ENCODE measurements around the gene HNRNPF. TPM values are rescaled to one million over a fixed set of nuclear protein-coding genes. Genes with fewer than 3 reads are reported as not detected.
A peak's percentile ranks its signal among the peaks of the same experiment; 100 is the strongest.
"Not testable (repeated sequence)": the region's sequence is repeated elsewhere in the genome, so short reads cannot be mapped to it uniquely, and the experiment has no call there.

The HNRNPF gene
- total and polyA plus RNA-seq, 4 donors = 64.5 to 150 (median 113) TPM

DNA sequence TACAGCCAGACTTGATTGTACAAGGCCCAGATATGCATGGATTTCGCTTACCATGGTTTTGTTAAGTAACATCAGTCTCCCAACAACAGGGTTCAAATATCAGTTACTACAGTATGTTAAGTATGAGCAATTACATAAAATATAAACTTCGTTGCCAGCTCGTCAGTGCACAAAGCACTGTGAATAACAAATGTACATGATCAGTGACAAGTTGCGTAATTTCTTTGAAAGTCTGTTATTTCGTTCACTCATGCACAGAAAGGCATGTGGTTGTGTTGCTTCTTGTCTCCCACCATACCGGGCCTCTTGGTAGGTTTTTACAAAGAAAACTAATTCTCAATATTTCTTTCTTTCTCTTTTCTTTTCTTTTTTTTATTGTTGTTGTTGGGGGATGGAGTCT, 15.4 kb upstream of the HNRNPF start:
- WGBS = 87% methylated on average over 6 of the region's 6 CpGs
- no peak for DNase-seq (ENCODE audit: low spot score)
- peaks cover 3 to 22% (median 6%) of the 10 kb centered on the region in 4 donors for H3K4me1 ChIP-seq (ENCODE audit: control insufficient read depth in 4 of 4, insufficient read depth in 4 of 4, low read length in 3 of 4)

DNA sequence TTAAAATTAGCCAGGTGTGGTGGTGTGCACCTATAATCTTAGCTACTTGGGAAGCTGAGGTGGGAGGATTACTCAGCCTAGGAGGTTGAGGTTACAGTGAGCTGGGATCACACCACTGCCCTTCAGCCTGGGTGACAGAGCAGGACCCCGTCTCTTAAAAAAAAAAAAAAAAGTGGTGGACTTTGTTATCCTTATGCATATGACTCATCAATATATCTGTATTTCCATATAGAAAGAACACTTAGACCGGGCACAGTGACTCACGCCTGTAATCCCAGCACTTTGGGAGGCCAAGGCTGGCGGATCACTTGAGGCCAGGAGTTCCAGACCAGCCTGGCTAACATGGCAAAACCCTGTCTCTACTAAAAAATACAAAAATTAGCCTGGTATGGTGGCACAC, 13.0 kb upstream of the HNRNPF start:
- 97% methylated on average over 4 of the region's 4 CpGs for WGBS
- not testable (repeated sequence) for H3K9ac ChIP-seq (ENCODE audit: low read depth in 1 of 2, low read length in 2 of 2); H3K27me3 ChIP-seq (ENCODE audit: control insufficient read depth in 4 of 4, insufficient read depth in 4 of 4, low read length in 3 of 4)

More for the DNA sequence above, 15.4 kb upstream of the HNRNPF start:
- TF ChIP-seq GABPA (IDR thresholded peaks at IDR 0.05 in 1 of 2, conservative IDR thresholded peaks at IDR 0.05 in 1 of 2) (no peak), RXRA (IDR thresholded peaks at IDR 0.05) (no peak), JUND (IDR thresholded peaks at IDR 0.05) (no peak), FOXA1 (IDR thresholded peaks at IDR 0.05) (no peak), SP1 (IDR thresholded peaks at IDR 0.05) (no peak), HNF4A (conservative IDR thresholded peaks at IDR 0.05) (no peak), RAD21 (IDR thresholded peaks at IDR 0.05) (no peak), EGR1 (IDR thresholded peaks at IDR 0.05; ENCODE audit: low read depth in 2 of 2) (no peak)
- TF ChIP-seq, protein P1, sequence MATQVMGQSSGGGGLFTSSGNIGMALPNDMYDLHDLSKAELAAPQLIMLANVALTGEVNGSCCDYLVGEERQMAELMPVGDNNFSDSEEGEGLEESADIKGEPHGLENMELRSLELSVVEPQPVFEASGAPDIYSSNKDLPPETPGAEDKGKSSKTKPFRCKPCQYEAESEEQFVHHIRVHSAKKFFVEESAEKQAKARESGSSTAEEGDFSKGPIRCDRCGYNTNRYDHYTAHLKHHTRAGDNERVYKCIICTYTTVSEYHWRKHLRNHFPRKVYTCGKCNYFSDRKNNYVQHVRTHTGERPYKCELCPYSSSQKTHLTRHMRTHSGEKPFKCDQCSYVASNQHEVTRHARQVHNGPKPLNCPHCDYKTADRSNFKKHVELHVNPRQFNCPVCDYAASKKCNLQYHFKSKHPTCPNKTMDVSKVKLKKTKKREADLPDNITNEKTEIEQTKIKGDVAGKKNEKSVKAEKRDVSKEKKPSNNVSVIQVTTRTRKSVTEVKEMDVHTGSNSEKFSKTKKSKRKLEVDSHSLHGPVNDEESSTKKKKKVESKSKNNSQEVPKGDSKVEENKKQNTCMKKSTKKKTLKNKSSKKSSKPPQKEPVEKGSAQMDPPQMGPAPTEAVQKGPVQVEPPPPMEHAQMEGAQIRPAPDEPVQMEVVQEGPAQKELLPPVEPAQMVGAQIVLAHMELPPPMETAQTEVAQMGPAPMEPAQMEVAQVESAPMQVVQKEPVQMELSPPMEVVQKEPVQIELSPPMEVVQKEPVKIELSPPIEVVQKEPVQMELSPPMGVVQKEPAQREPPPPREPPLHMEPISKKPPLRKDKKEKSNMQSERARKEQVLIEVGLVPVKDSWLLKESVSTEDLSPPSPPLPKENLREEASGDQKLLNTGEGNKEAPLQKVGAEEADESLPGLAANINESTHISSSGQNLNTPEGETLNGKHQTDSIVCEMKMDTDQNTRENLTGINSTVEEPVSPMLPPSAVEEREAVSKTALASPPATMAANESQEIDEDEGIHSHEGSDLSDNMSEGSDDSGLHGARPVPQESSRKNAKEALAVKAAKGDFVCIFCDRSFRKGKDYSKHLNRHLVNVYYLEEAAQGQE (IDR thresholded peaks at IDR 0.05) = no peak
- TF ChIP-seq, protein P2, sequence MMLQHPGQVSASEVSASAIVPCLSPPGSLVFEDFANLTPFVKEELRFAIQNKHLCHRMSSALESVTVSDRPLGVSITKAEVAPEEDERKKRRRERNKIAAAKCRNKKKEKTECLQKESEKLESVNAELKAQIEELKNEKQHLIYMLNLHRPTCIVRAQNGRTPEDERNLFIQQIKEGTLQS (IDR thresholded peaks at IDR 0.05) = no peak
- Histone ChIP-seq H3K9ac (ENCODE audit: low read depth in 1 of 2, low read length in 2 of 2) (no peak overlapping the region), H3K27me3 (ENCODE audit: control insufficient read depth in 4 of 4, insufficient read depth in 4 of 4, low read length in 3 of 4) (no peaks in the 10 kb centered on the region), H3K9me3 (ENCODE audit: control insufficient read depth in 4 of 4, low read length in 3 of 4) (no peaks in the 10 kb centered on the region), H3K4me3 (ENCODE audit: low read depth in 1 of 3, low read length in 3 of 3) (no peak overlapping the region), H3K36me3 (ENCODE audit: control insufficient read depth in 4 of 4, insufficient read depth in 3 of 4, low read depth in 1 of 4, low read length in 3 of 4) (no peaks in the 10 kb centered on the region), H3K27ac (ENCODE audit: low read depth in 1 of 2, low read length in 2 of 2) (no peak overlapping the region)

DNA sequence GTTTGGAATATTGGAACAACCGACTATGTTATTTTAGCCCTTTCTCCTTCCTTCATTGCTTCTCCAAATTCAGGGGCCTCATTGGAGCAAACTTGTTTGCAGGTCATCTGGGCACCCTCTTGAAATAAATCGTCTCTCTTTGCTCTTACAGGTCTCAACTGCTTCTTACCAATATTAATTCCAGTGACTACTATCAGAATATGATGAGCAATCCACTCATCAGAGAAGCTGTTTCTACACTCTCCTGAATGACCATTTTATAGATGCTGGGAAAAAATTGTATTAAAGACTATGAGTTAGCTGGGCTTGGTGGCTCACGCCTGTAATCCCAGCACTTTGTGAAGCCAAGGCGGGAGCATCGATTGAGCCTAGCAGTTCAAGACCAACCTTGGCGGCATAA, 12.5 kb upstream of the HNRNPF start:
- no peak for DNase-seq (ENCODE audit: low spot score)
- no peaks in the 10 kb centered on the region for H3K36me3 ChIP-seq (ENCODE audit: control insufficient read depth in 4 of 4, insufficient read depth in 3 of 4, low read depth in 1 of 4, low read length in 3 of 4)
- H3K9ac ChIP-seq (ENCODE audit: low read depth in 1 of 2, low read length in 2 of 2) = peak overlapping the region in 1 of 2 donors; percentile 13
- H3K27ac ChIP-seq (ENCODE audit: low read depth in 1 of 2, low read length in 2 of 2) = peak overlapping the region; percentile 90 to 95
- H3K4me1 ChIP-seq (ENCODE audit: control insufficient read depth in 4 of 4, insufficient read depth in 4 of 4, low read length in 3 of 4) = peaks cover 3 to 22% (median 6%) of the 10 kb centered on the region in 4 donors
- H3K27me3 ChIP-seq (ENCODE audit: control insufficient read depth in 4 of 4, insufficient read depth in 4 of 4, low read length in 3 of 4) = no peaks in the 10 kb centered on the region
- no peak overlapping the region for H3K4me3 ChIP-seq (ENCODE audit: low read depth in 1 of 3, low read length in 3 of 3)
- TF ChIP-seq RAD21 (IDR thresholded peaks at IDR 0.05) (no peak), HNF4A (conservative IDR thresholded peaks at IDR 0.05) (no peak), TAF1 (conservative IDR thresholded peaks at IDR 0.05) (no peak), GABPA (IDR thresholded peaks at IDR 0.05 in 1 of 2, conservative IDR thresholded peaks at IDR 0.05 in 1 of 2) (no peak), RXRA (IDR thresholded peaks at IDR 0.05) (no peak), HNF4G (IDR thresholded peaks at IDR 0.05) (no peak), SP1 (IDR thresholded peaks at IDR 0.05) (no peak)
- TF ChIP-seq, protein P3, sequence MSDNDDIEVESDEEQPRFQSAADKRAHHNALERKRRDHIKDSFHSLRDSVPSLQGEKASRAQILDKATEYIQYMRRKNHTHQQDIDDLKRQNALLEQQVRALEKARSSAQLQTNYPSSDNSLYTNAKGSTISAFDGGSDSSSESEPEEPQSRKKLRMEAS (IDR thresholded peaks at IDR 0.05) = no peak
- TF ChIP-seq, protein P1 (IDR thresholded peaks at IDR 0.05) = no peak
- TF ChIP-seq, protein P4, sequence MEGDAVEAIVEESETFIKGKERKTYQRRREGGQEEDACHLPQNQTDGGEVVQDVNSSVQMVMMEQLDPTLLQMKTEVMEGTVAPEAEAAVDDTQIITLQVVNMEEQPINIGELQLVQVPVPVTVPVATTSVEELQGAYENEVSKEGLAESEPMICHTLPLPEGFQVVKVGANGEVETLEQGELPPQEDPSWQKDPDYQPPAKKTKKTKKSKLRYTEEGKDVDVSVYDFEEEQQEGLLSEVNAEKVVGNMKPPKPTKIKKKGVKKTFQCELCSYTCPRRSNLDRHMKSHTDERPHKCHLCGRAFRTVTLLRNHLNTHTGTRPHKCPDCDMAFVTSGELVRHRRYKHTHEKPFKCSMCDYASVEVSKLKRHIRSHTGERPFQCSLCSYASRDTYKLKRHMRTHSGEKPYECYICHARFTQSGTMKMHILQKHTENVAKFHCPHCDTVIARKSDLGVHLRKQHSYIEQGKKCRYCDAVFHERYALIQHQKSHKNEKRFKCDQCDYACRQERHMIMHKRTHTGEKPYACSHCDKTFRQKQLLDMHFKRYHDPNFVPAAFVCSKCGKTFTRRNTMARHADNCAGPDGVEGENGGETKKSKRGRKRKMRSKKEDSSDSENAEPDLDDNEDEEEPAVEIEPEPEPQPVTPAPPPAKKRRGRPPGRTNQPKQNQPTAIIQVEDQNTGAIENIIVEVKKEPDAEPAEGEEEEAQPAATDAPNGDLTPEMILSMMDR (IDR thresholded peaks at IDR 0.05; ENCODE audit: low read depth, low read length, missing input control) = no peak
- TF ChIP-seq, protein P5, sequence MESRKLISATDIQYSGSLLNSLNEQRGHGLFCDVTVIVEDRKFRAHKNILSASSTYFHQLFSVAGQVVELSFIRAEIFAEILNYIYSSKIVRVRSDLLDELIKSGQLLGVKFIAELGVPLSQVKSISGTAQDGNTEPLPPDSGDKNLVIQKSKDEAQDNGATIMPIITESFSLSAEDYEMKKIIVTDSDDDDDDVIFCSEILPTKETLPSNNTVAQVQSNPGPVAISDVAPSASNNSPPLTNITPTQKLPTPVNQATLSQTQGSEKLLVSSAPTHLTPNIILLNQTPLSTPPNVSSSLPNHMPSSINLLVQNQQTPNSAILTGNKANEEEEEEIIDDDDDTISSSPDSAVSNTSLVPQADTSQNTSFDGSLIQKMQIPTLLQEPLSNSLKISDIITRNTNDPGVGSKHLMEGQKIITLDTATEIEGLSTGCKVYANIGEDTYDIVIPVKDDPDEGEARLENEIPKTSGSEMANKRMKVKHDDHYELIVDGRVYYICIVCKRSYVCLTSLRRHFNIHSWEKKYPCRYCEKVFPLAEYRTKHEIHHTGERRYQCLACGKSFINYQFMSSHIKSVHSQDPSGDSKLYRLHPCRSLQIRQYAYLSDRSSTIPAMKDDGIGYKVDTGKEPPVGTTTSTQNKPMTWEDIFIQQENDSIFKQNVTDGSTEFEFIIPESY (IDR thresholded peaks at IDR 0.05) = no peak
- no peaks in the 10 kb centered on the region for H3K9me3 ChIP-seq (ENCODE audit: control insufficient read depth in 4 of 4, low read length in 3 of 4)
- WGBS = 78% methylated on average over 6 of the region's 6 CpGs

More for the DNA sequence above, 13.0 kb upstream of the HNRNPF start:
- H3K4me3 ChIP-seq (ENCODE audit: low read depth in 1 of 3, low read length in 3 of 3); H3K9me3 ChIP-seq (ENCODE audit: control insufficient read depth in 4 of 4, low read length in 3 of 4); H3K36me3 ChIP-seq (ENCODE audit: control insufficient read depth in 4 of 4, insufficient read depth in 3 of 4, low read depth in 1 of 4, low read length in 3 of 4); DNase-seq (ENCODE audit: low spot score): not testable (repeated sequence)
- H3K27ac ChIP-seq (ENCODE audit: low read depth in 1 of 2, low read length in 2 of 2) = peak overlapping the region; percentile 90 to 95
- peaks cover 3 to 22% (median 6%) of the 10 kb centered on the region in 4 donors for H3K4me1 ChIP-seq (ENCODE audit: control insufficient read depth in 4 of 4, insufficient read depth in 4 of 4, low read length in 3 of 4)
